AG09309 (cell line): ENCODE measurements around the gene GRIK5.
"Not testable (repeated sequence)": the region's sequence is repeated elsewhere in the genome, so short reads cannot be mapped to it uniquely, and the experiment has no call there.

ENCODE experiments used
- DNase-seq: peaks from one replicate; pipeline ENCODE4 v3.0.0-alpha.2; 2010; ENCODE audit warnings: low read depth
- H3K4me3 ChIP-seq: 2 replicates; pipeline ENCODE4 v1.5.1; 2011; ENCODE audit warnings: mild to moderate bottlenecking, low read depth, low read length, moderate library complexity; ENCODE audit not compliant: control insufficient read depth
- CTCF ChIP-seq: IDR thresholded peaks from 2 replicates; pipeline ENCODE4 v1.5.1; 2011; ENCODE audit warnings: mild to moderate bottlenecking, low read depth, low read length, inconsistent platforms; ENCODE audit not compliant: insufficient read depth, control insufficient read depth; ENCODE audit errors: missing control alignments

Gene GRIK5

GRCh38 chr19:42022616-42023015 lies 47.4 kb downstream of the GRIK5 start:
- H3K4me3 ChIP-seq: no peak overlapping the region
- no peak for DNase-seq
- TF ChIP-seq CTCF: no peak

- no peak for TF ChIP-seq CTCF
- no peak overlapping the region for H3K4me3 ChIP-seq
- DNase-seq: no peak
These were observed 48.8 kb downstream of the GRIK5 start for GRCh38 chr19:42021185-42021584.

- H3K4me3 ChIP-seq: no peak overlapping the region
- no peak for TF ChIP-seq CTCF
- DNase-seq: no peak
These were observed 51.4 kb downstream of the GRIK5 start for GRCh38 chr19:42018503-42019193.

- no peak for TF ChIP-seq CTCF
- no peak overlapping the region for H3K4me3 ChIP-seq
- no peak for DNase-seq
These were observed 53.0 kb downstream of the GRIK5 start for GRCh38 chr19:42017040-42017439.

- DNase-seq: not testable (repeated sequence)
These were observed 57.3 kb downstream of the GRIK5 start for GRCh38 chr19:42012747-42013146.

GRCh38 chr19:42010245-42011126 lies 59.5 kb downstream of the GRIK5 start:
- H3K4me3 ChIP-seq: no peak overlapping the region
- TF ChIP-seq CTCF: no peak
- peak; percentile 55 for DNase-seq

More at GRCh38 chr19:42012747-42013146, 57.3 kb downstream of the GRIK5 start:
- H3K4me3 ChIP-seq: not testable (repeated sequence)

- no peak for TF ChIP-seq CTCF
- H3K4me3 ChIP-seq: no peak overlapping the region
- no peak for DNase-seq
These were observed 63.4 kb downstream of the GRIK5 start for GRCh38 chr19:42006569-42006968.
